NOMO-1 treated with DMSO at 0.1 percent for 48 hours (cell line): ENCODE data around the gene MAN2A1.

Experiments
- DNase-seq: peaks from one replicate; lab custom pipeline; 2025; ENCODE audit not compliant: unreplicated experiment; lab: John Stamatoyannopoulos, UW

The MAN2A1 gene

GRCh38 chr5:109678447-109678846, 11.3 kb upstream of the MAN2A1 start:
- DNase-seq = no peak

- DNase-seq = no peak
Measured at GRCh38 chr5:109681763-109682162, 8.0 kb upstream of the MAN2A1 start.

GRCh38 chr5:109682383-109682782, 7.3 kb upstream of the MAN2A1 start:
- no peak for DNase-seq

- no peak for DNase-seq
Measured at GRCh38 chr5:109685916-109686315, 3.8 kb upstream of the MAN2A1 start.

- DNase-seq = peak; percentile 91
Measured at GRCh38 chr5:109688630-109688969, 1.1 kb upstream of the MAN2A1 start.

GRCh38 chr5:109688970-109689739, 572 bp upstream of the MAN2A1 start:
- DNase-seq = peak; percentile 91

- DNase-seq = no peak
Measured at GRCh38 chr5:109690242-109690974, 681 bp downstream of the MAN2A1 start.

GRCh38 chr5:109690975-109691574, 1.3 kb downstream of the MAN2A1 start:
- peak; percentile 55 for DNase-seq

- peak; percentile 18 for DNase-seq
Measured at GRCh38 chr5:109691996-109692395, 2.3 kb downstream of the MAN2A1 start.

- DNase-seq = no peak
Measured at GRCh38 chr5:109692852-109693251, 3.1 kb downstream of the MAN2A1 start.

GRCh38 chr5:109693535-109694400, 4.0 kb downstream of the MAN2A1 start:
- no peak for DNase-seq

GRCh38 chr5:109694451-109694891, 4.7 kb downstream of the MAN2A1 start:
- DNase-seq = no peak

GRCh38 chr5:109695005-109695926, 5.5 kb downstream of the MAN2A1 start:
- peak; percentile 37 for DNase-seq

- no peak for DNase-seq
Measured at GRCh38 chr5:109697339-109697738, 7.6 kb downstream of the MAN2A1 start.

- no peak for DNase-seq
Measured at GRCh38 chr5:109700516-109701153, 10.9 kb downstream of the MAN2A1 start.

- DNase-seq = no peak
Measured at GRCh38 chr5:109701252-109701651, 11.5 kb downstream of the MAN2A1 start.

GRCh38 chr5:109701792-109702191, 12.1 kb downstream of the MAN2A1 start:
- no peak for DNase-seq

- DNase-seq = no peak
Measured at GRCh38 chr5:109703166-109703565, 13.4 kb downstream of the MAN2A1 start.

GRCh38 chr5:109703829-109704228, 14.1 kb downstream of the MAN2A1 start:
- DNase-seq = no peak
